ENCODE measurements around the gene IGFBP7. TPM values are rescaled to one million over a fixed set of nuclear protein-coding genes. Genes with fewer than 3 reads are reported as not detected.

Gene IGFBP7
- total and polyA plus RNA-seq, 2 donors (not counting 1 experiment from before 2014, with no cell fraction given), result 54.8 to 793 TPM

DNA sequence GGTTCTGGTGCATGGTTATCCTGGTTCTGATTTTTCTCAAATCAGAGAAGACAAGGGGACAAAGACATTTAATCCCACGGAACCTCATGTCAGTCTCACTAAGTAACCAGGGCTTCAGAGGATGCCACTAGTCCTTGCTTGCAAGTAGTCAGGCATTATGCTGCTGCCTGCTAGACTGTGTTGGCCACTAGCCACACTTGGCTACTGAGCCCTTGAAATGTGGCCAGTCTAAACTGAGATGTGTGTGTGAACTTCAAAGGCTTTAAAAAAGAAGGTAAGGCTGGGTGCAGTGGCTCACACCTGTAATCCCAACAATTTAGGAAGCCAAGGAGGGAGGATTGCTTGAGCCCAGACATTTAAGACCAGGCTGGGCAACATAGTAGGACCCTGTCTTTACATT lies 48.6 kb upstream of the IGFBP7 start:
- H4K20me1 ChIP-seq (ENCODE audit: control insufficient read depth, extremely low read depth, insufficient read depth, low read length), result no peaks in the 10 kb centered on the region
- H3K27ac ChIP-seq (ENCODE audit: insufficient read depth, low read length), result no peak overlapping the region
- H3K9ac ChIP-seq (ENCODE audit: insufficient read depth, low read length), result no peak overlapping the region
- no peaks in the 10 kb centered on the region for H3K36me3 ChIP-seq (ENCODE audit: control insufficient read depth, insufficient read depth, low read length)
- H3K4me1 ChIP-seq (ENCODE audit: control insufficient read depth, extremely low read depth, insufficient read depth, low read length), result no peaks in the 10 kb centered on the region
- no peak overlapping the region for H2AFZ ChIP-seq (ENCODE audit: low read length)
- H3K79me2 ChIP-seq (ENCODE audit: control insufficient read depth, insufficient read depth, low read length), result no peaks in the 10 kb centered on the region
- H3K4me2 ChIP-seq (ENCODE audit: extremely low read depth, insufficient read depth, low read length), result no peak overlapping the region
- TF ChIP-seq EZH2 (IDR thresholded peaks at IDR 0.05; ENCODE audit: low read length, missing control alignments), result no peak
- TF ChIP-seq, protein P1, sequence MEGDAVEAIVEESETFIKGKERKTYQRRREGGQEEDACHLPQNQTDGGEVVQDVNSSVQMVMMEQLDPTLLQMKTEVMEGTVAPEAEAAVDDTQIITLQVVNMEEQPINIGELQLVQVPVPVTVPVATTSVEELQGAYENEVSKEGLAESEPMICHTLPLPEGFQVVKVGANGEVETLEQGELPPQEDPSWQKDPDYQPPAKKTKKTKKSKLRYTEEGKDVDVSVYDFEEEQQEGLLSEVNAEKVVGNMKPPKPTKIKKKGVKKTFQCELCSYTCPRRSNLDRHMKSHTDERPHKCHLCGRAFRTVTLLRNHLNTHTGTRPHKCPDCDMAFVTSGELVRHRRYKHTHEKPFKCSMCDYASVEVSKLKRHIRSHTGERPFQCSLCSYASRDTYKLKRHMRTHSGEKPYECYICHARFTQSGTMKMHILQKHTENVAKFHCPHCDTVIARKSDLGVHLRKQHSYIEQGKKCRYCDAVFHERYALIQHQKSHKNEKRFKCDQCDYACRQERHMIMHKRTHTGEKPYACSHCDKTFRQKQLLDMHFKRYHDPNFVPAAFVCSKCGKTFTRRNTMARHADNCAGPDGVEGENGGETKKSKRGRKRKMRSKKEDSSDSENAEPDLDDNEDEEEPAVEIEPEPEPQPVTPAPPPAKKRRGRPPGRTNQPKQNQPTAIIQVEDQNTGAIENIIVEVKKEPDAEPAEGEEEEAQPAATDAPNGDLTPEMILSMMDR (conservative IDR thresholded peaks at IDR 0.05 in 1 of 2, IDR thresholded peaks at IDR 0.05 in 1 of 2; ENCODE audit: low read depth in 1 of 2, low read length in 2 of 2), result no peak
- H3K27me3 ChIP-seq (ENCODE audit: control insufficient read depth, insufficient read depth, low read length), result no peaks in the 10 kb centered on the region
- H3K4me3 ChIP-seq (replicated peaks in 1 of 4; ENCODE audit: control extremely low read depth in 1 of 4, insufficient read depth in 1 of 4, low read depth in 3 of 4, low read length in 4 of 4), result no peak overlapping the region
- no peaks in the 10 kb centered on the region for H3K9me3 ChIP-seq (ENCODE audit: control insufficient read depth, insufficient read depth, low read depth, low read length)
- peak in 1 of 2 donors; percentile 49 for DNase-seq (ENCODE audit: low read depth in 2 of 2)

DNA sequence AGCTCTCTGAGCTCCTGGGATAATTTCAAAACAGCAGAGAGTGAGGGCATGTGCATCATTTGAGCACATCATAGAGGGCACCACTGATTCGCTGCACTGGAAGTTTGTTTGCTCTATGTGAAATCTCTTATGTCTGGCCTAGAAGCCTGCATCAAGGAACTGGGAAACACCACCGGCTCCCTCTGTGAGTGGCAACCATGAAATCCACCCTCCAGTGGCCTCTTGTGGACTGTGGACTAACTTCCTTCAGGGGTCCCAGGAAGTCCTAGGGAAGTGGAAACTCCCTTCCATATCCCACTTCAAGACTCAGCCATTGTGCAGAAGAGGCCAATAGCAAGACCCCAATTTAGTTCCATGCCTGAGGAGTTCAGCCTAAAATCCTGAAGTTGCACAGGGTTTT lies 48.0 kb upstream of the IGFBP7 start:
- H3K9ac ChIP-seq (ENCODE audit: insufficient read depth, low read length), result no peak overlapping the region
- H3K79me2 ChIP-seq (ENCODE audit: control insufficient read depth, insufficient read depth, low read length), result no peaks in the 10 kb centered on the region
- H3K36me3 ChIP-seq (ENCODE audit: control insufficient read depth, insufficient read depth, low read length), result no peaks in the 10 kb centered on the region
- H2AFZ ChIP-seq (ENCODE audit: low read length), result no peak overlapping the region
- TF ChIP-seq, protein P1 (conservative IDR thresholded peaks at IDR 0.05 in 1 of 2, IDR thresholded peaks at IDR 0.05 in 1 of 2; ENCODE audit: low read depth in 1 of 2, low read length in 2 of 2), result no peak
- no peak for TF ChIP-seq EZH2 (IDR thresholded peaks at IDR 0.05; ENCODE audit: low read length, missing control alignments)
- no peaks in the 10 kb centered on the region for H3K9me3 ChIP-seq (ENCODE audit: control insufficient read depth, insufficient read depth, low read depth, low read length)
- H4K20me1 ChIP-seq (ENCODE audit: control insufficient read depth, extremely low read depth, insufficient read depth, low read length), result no peaks in the 10 kb centered on the region
- DNase-seq (ENCODE audit: low read depth in 2 of 2), result peak in 1 of 2 donors; percentile 12
- H3K4me2 ChIP-seq (ENCODE audit: extremely low read depth, insufficient read depth, low read length), result no peak overlapping the region
- no peak overlapping the region for H3K4me3 ChIP-seq (replicated peaks in 1 of 4; ENCODE audit: control extremely low read depth in 1 of 4, insufficient read depth in 1 of 4, low read depth in 3 of 4, low read length in 4 of 4)
- no peaks in the 10 kb centered on the region for H3K4me1 ChIP-seq (ENCODE audit: control insufficient read depth, extremely low read depth, insufficient read depth, low read length)
- no peak overlapping the region for H3K27ac ChIP-seq (ENCODE audit: insufficient read depth, low read length)
- H3K27me3 ChIP-seq (ENCODE audit: control insufficient read depth, insufficient read depth, low read length), result no peaks in the 10 kb centered on the region

DNA sequence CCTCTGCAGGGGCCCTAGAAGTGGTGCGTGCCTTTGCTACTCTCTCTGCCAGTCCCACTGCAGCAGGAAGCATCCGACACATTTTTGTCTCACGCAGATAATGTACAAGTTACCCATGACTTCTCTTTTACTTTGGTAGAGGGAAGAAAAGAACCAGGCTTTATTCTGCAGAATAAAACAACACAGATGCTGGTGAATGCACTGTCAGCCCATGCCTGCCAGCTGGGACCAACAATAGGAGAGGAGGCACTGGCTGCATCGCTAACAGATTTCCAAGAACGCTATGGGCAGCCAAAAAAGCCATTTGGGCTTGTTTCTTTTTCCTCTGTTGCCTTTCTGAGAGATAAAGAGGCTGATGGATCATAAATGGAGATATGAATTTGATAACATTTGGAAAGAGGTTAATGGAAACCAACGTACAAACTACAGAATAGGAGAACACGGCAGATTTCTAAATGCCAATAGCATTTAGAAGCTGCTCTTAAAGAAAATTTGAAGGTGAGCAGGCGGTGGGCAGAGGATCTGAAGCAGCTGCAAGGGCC lies 47.5 kb upstream of the IGFBP7 start:
- Histone ChIP-seq H3K4me1 (ENCODE audit: control insufficient read depth, extremely low read depth, insufficient read depth, low read length) (no peaks in the 10 kb centered on the region), H2AFZ (ENCODE audit: low read length) (no peak overlapping the region), H4K20me1 (ENCODE audit: control insufficient read depth, extremely low read depth, insufficient read depth, low read length) (no peaks in the 10 kb centered on the region), H3K4me2 (ENCODE audit: extremely low read depth, insufficient read depth, low read length) (no peak overlapping the region), H3K4me3 (replicated peaks in 1 of 4; ENCODE audit: control extremely low read depth in 1 of 4, insufficient read depth in 1 of 4, low read depth in 3 of 4, low read length in 4 of 4) (no peak overlapping the region), H3K27me3 (ENCODE audit: control insufficient read depth, insufficient read depth, low read length) (no peaks in the 10 kb centered on the region), H3K79me2 (ENCODE audit: control insufficient read depth, insufficient read depth, low read length) (no peaks in the 10 kb centered on the region), H3K9ac (ENCODE audit: insufficient read depth, low read length) (no peak overlapping the region), H3K27ac (ENCODE audit: insufficient read depth, low read length) (no peak overlapping the region), H3K9me3 (ENCODE audit: control insufficient read depth, insufficient read depth, low read depth, low read length) (no peaks in the 10 kb centered on the region), H3K36me3 (ENCODE audit: control insufficient read depth, insufficient read depth, low read length) (no peaks in the 10 kb centered on the region)
- TF ChIP-seq EZH2 (IDR thresholded peaks at IDR 0.05; ENCODE audit: low read length, missing control alignments), result no peak
- TF ChIP-seq, protein P1 (conservative IDR thresholded peaks at IDR 0.05 in 1 of 2, IDR thresholded peaks at IDR 0.05 in 1 of 2; ENCODE audit: low read depth in 1 of 2, low read length in 2 of 2), result no peak
- no peak for DNase-seq (ENCODE audit: low read depth in 2 of 2)
